Caco-2 (cell line): Measurements from ENCODE around the gene PAX7. TPM values are rescaled to one million over a fixed set of nuclear protein-coding genes. Genes with fewer than 3 reads are reported as not detected.

Source experiments
- BruUV-seq: library from RNA; stranded (reverse); fragments of 400-500 nt; replicated peaks from 2 replicates; lab custom pipeline; 2021; lab: Mats Ljungman, UMichigan
- CTCF ChIA-PET: fragments of 300-600 bp; sonication (Branson Sonifier 250); formaldehyde crosslinking; loops from one replicate; lab custom pipeline; 2022; ENCODE audit warnings: antibody characterized with exemption; lab: Charles Lee
- POLR2A ChIA-PET: fragments of 300-600 bp; sonication (Branson Sonifier 250); formaldehyde crosslinking; loops from one replicate; lab custom pipeline; 2022; ENCODE audit warnings: antibody characterized with exemption; lab: Charles Lee
- DNase-seq, 2 experiments: peaks; one replicate each; pipeline versions ENCODE4 v3.0.0 to v3.0.0-alpha.2; 2020 to 2022
- H3K27me3 ChIP-seq: replicated peaks from 2 replicates; pipeline ENCODE4 v1.6.0; 2011; ENCODE audit warnings: low read length; ENCODE audit not compliant: control insufficient read depth, insufficient read depth
- H3K36me3 ChIP-seq: 2 replicates; pipeline ENCODE4 v1.5.1; 2011; ENCODE audit warnings: low read length; ENCODE audit not compliant: control insufficient read depth, insufficient read depth
- H3K4me1 ChIP-seq: fragments of 250-450 bp; sonication (Bioruptor Pico); 2 replicates; pipeline ENCODE4 v1.5.1; 2020; ENCODE audit warnings: mild to moderate bottlenecking
- H3K4me3 ChIP-seq: 2 replicates; pipeline ENCODE4 v1.5.1; 2011; ENCODE audit warnings: low read depth, mild to moderate bottlenecking, control low read depth, low read length
- H3K9me3 ChIP-seq: fragments of 250-450 bp; sonication (Bioruptor Pico); 2 replicates; pipeline ENCODE4 v1.5.1; 2020; ENCODE audit warnings: mild to moderate bottlenecking, moderate library complexity
- H3K27ac Mint-ChIP-seq: one replicate; pipeline ENCODE4 v1.8.0; 2022; ENCODE audit warnings: mixed read lengths; ENCODE audit not compliant: unreplicated experiment
- H3K27me3 Mint-ChIP-seq: one replicate; pipeline ENCODE4 v1.8.0; 2022; ENCODE audit warnings: mixed read lengths; ENCODE audit not compliant: insufficient read depth, unreplicated experiment
- H3K36me3 Mint-ChIP-seq: one replicate; pipeline ENCODE4 v1.8.0; 2022; ENCODE audit warnings: mild to moderate bottlenecking, mixed read lengths; ENCODE audit not compliant: insufficient read depth, unreplicated experiment
- H3K4me1 Mint-ChIP-seq: one replicate; pipeline ENCODE4 v1.8.0; 2022; ENCODE audit warnings: low read depth, mixed read lengths; ENCODE audit not compliant: unreplicated experiment
- H3K4me3 Mint-ChIP-seq: one replicate; pipeline ENCODE4 v1.8.0; 2022; ENCODE audit warnings: mild to moderate bottlenecking, moderate library complexity, mixed read lengths; ENCODE audit not compliant: unreplicated experiment
- H3K9me3 Mint-ChIP-seq: one replicate; pipeline ENCODE4 v1.8.0; 2022; ENCODE audit warnings: mixed read lengths; ENCODE audit not compliant: unreplicated experiment
- intact Hi-C: fragments of 100-400 bp; cut with micrococcal nuclease; formaldehyde crosslinking; loops from one replicate; pipeline ENCODE4 v1.10.0; 2022; ENCODE audit not compliant: unreplicated experiment
- total RNA-seq: library from RNA; stranded (reverse); gene quantifications from 2 replicates; pipeline ENCODE4 v1.2.3, GENCODE V29; 2022
- TF ChIP-seq, protein P1 (sequence below), 2 experiments: fragments of 200-600 bp in 1 of 2; IDR thresholded peaks; 1 replicate in 1 of 2; 2 replicates in 1 of 2; pipeline versions ENCODE4 v1.5.1 to v1.8.0; 2011 to 2022; ENCODE audit warnings: antibody characterized with exemption in 1 of 2, control low read depth in 1 of 2, inconsistent platforms in 1 of 2, low read depth in 1 of 2, low read length in 1 of 2, mild to moderate bottlenecking in 1 of 2, moderate library complexity in 1 of 2; ENCODE audit not compliant: insufficient read depth in 1 of 2, severe bottlenecking in 1 of 2, unreplicated experiment in 1 of 2

The PAX7 gene
- total RNA-seq, 1 experiment from 2014 or later: 0.18 TPM

DNA sequence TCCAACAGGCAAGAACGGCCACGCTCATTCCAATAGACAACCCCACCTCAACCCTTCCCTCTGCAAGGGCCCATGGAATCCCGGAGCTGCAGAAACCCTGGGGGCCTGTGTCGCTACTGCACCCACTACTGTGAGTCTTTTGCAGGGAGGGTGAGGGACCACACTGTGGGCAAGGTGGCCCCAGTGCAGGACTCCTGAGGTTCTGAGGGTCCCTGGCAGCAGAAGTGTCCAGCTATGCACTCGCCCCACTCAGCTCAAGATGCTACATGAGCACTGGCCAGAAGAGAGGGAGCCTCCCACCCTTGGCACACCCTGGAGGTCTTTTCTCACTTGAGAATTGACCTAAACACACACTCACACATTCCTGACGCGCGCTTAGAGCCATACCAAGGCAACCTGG is 2.1 kb upstream of the PAX7 start:
- no peaks in the 10 kb centered on the region for H3K9me3 ChIP-seq
- Mint-ChIP-seq H3K27me3 (peaks cover 39% of the 10 kb centered on the region), H3K27ac (no peak overlapping the region), H3K36me3 (no peaks in the 10 kb centered on the region), H3K4me3 (no peak overlapping the region), H3K9me3 (no peaks in the 10 kb centered on the region), H3K4me1 (no peaks in the 10 kb centered on the region)
- TF ChIP-seq, protein P1, sequence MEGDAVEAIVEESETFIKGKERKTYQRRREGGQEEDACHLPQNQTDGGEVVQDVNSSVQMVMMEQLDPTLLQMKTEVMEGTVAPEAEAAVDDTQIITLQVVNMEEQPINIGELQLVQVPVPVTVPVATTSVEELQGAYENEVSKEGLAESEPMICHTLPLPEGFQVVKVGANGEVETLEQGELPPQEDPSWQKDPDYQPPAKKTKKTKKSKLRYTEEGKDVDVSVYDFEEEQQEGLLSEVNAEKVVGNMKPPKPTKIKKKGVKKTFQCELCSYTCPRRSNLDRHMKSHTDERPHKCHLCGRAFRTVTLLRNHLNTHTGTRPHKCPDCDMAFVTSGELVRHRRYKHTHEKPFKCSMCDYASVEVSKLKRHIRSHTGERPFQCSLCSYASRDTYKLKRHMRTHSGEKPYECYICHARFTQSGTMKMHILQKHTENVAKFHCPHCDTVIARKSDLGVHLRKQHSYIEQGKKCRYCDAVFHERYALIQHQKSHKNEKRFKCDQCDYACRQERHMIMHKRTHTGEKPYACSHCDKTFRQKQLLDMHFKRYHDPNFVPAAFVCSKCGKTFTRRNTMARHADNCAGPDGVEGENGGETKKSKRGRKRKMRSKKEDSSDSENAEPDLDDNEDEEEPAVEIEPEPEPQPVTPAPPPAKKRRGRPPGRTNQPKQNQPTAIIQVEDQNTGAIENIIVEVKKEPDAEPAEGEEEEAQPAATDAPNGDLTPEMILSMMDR (IDR thresholded peaks at IDR 0.05; ENCODE audit: insufficient read depth in 1 of 2, low read depth in 1 of 2, low read length in 1 of 2, severe bottlenecking in 1 of 2, unreplicated experiment in 1 of 2): no peak
- intact Hi-C loops: no loop called here
- ChIA-PET CTCF (no interaction called here), POLR2A (no interaction called here)
- no peak overlapping the region for H3K4me3 ChIP-seq
- no peak for DNase-seq
- H3K4me1 ChIP-seq: no peaks in the 10 kb centered on the region
- H3K27me3 ChIP-seq: no peaks in the 10 kb centered on the region
- H3K36me3 ChIP-seq: no peaks in the 10 kb centered on the region
- BruUV-seq: no TSS peak

DNA sequence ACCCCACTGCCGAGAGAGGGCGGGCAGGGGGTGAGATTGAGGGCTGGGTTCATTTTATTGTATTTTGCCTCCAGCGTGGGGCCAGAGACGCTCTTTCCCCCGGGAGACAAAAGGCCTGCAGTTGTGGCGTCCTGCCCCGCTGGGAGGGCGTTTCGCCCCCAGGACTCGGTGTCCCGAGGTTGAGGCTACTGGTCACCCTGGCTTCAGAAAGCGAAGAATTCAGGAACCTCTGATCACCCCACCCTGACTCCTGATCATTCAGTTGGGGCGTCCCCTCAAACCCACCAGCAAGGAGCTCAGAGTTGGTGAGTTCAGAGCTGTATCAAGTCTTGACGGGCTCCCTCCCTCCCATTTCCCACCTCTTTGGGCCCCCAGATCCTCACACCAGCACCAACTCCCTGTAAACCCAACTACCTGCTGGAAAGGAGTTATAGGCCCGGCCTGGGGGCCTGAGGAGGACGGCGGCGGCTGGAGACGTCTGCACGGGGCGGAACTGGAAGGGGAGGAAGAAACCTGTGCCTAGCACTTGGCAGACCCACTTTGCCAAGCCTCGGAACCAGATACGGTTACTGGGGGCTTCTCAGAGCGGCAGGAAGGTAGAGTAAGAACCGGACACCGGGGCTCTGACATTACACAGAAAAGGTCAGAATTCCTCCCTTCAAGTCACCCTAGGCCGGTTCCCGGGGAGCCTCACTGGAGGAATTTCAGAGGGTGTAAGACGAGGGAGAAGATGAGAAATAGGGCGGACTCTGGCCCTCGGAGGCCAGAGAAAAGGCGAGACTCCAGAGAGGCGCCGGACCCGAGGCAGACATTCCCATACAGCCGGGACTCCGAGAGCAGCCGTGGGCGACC is 761 bp upstream of the PAX7 start:
- H3K36me3 ChIP-seq: no peaks in the 10 kb centered on the region
- Mint-ChIP-seq H3K4me3 (no peak overlapping the region), H3K4me1 (no peaks in the 10 kb centered on the region), H3K9me3 (no peaks in the 10 kb centered on the region), H3K36me3 (no peaks in the 10 kb centered on the region), H3K27me3 (peaks cover 44% of the 10 kb centered on the region), H3K27ac (no peak overlapping the region)
- no peaks in the 10 kb centered on the region for H3K27me3 ChIP-seq
- no peak for DNase-seq
- POLR2A ChIA-PET: no interaction called here
- no TSS peak for BruUV-seq
- CTCF ChIA-PET: no interaction called here
- intact Hi-C loops: no loop called here
- no peaks in the 10 kb centered on the region for H3K4me1 ChIP-seq
- H3K4me3 ChIP-seq: no peak overlapping the region
- TF ChIP-seq, protein P1 (IDR thresholded peaks at IDR 0.05; ENCODE audit: insufficient read depth in 1 of 2, low read depth in 1 of 2, low read length in 1 of 2, severe bottlenecking in 1 of 2, unreplicated experiment in 1 of 2): no peak
- H3K9me3 ChIP-seq: no peaks in the 10 kb centered on the region

DNA sequence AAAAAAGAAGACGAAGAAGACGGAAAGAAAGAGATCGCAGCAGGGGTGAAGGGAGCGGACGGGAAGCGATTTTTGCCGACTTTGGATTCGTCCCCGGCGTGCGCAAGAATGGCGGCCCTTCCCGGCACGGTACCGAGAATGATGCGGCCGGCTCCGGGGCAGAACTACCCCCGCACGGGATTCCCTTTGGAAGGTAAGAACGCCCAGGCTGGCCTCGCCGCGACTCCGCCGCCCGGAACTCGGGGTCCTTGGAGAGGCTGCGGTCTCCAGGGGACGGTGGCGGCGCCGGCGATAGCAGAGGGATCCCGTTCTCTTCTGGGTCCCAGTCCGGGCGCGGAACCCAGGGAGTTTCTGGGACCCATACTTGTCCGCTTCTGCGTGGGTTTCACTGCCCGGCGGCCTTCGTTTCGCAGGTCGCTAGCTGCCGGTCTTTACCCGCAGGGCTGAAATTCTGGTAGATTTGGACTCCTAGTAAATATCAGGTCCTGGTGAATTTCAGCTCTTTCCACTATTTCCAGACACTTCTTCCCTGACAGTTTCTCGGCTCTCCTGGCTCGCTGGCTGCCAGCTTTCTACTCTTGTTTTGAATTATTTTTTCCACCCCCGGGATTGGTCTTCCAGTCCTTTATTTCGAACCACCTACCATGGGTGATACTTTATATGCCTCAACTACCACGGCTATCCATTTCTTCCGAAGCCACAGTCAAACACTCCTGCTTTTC is 1.0 kb downstream of the PAX7 start:
- H3K9me3 Mint-ChIP-seq: no peaks in the 10 kb centered on the region
- ChIA-PET CTCF (no interaction called here), POLR2A (no interaction called here)
- Histone ChIP-seq H3K9me3 (no peaks in the 10 kb centered on the region), H3K4me3 (no peak overlapping the region), H3K4me1 (no peaks in the 10 kb centered on the region), H3K36me3 (no peaks in the 10 kb centered on the region), H3K27me3 (no peaks in the 10 kb centered on the region)
- H3K27ac Mint-ChIP-seq: no peak overlapping the region
- intact Hi-C loops: no loop called here
- no peaks in the 10 kb centered on the region for H3K4me1 Mint-ChIP-seq
- no peak for DNase-seq
- peaks cover 46% of the 10 kb centered on the region for H3K27me3 Mint-ChIP-seq
- no peaks in the 10 kb centered on the region for H3K36me3 Mint-ChIP-seq
- no peak overlapping the region for H3K4me3 Mint-ChIP-seq
- no TSS peak for BruUV-seq
- TF ChIP-seq, protein P1 (IDR thresholded peaks at IDR 0.05; ENCODE audit: insufficient read depth in 1 of 2, low read depth in 1 of 2, low read length in 1 of 2, severe bottlenecking in 1 of 2, unreplicated experiment in 1 of 2): no peak
